PC-9 (cell line): ENCODE measurements around the gene FAM149A.

ENCODE experiments used
- EZH2 ChIP-seq: fragments of 200-600 bp; sonication (generic); IDR thresholded peaks from 2 replicates; pipeline ENCODE4 v1.8.0; 2017; ENCODE audit warnings: antibody characterized with exemption, low read depth
- TF ChIP-seq, protein P1 (sequence below): fragments of 200-600 bp; sonication (generic); conservative IDR thresholded peaks from 2 replicates; pipeline ENCODE4 v1.6.1; 2017; ENCODE audit warnings: mixed run types, antibody characterized with exemption, mild to moderate bottlenecking, moderate library complexity

- TF ChIP-seq, protein P1, sequence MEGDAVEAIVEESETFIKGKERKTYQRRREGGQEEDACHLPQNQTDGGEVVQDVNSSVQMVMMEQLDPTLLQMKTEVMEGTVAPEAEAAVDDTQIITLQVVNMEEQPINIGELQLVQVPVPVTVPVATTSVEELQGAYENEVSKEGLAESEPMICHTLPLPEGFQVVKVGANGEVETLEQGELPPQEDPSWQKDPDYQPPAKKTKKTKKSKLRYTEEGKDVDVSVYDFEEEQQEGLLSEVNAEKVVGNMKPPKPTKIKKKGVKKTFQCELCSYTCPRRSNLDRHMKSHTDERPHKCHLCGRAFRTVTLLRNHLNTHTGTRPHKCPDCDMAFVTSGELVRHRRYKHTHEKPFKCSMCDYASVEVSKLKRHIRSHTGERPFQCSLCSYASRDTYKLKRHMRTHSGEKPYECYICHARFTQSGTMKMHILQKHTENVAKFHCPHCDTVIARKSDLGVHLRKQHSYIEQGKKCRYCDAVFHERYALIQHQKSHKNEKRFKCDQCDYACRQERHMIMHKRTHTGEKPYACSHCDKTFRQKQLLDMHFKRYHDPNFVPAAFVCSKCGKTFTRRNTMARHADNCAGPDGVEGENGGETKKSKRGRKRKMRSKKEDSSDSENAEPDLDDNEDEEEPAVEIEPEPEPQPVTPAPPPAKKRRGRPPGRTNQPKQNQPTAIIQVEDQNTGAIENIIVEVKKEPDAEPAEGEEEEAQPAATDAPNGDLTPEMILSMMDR, result no peak
- TF ChIP-seq EZH2, result no peak
Observed at GRCh38 chr4:186118582-186118981, 14.1 kb downstream of the FAM149A start.
